ENCODE data around the gene ZNF491. TPM values are rescaled to one million over a fixed set of nuclear protein-coding genes. Genes with fewer than 3 reads are reported as not detected.

ZNF491 gene
- total and polyA plus RNA-seq, 9 of the 15 experiments (the other 6 are each of a cell fraction or from before 2014, with no cell fraction given), result 0.19 to 0.95 (median 0.39) TPM; not detected in 1

- peak; percentile 37 for ATAC-seq
- Histone ChIP-seq H3K36me3 (ENCODE audit: control insufficient read depth, insufficient read depth, low read length) (peaks cover 10% of the 10 kb centered on the region; the same call in 2 of the 3 replicates), H3K9ac (ENCODE audit: insufficient read depth in 1 of 2, low read depth in 2 of 2, low read length in 2 of 2) (peak overlapping the region; percentile 95 to 98), H2AFZ (ENCODE audit: low read depth, low read length) (peak overlapping the region; percentile 96), H3K4me3 (peak overlapping the region; percentile 97), H3K79me2 (ENCODE audit: control insufficient read depth, insufficient read depth, low read length) (peaks cover 40% of the 10 kb centered on the region), H3K4me1 (replicated peaks in 1 of 2; ENCODE audit: control insufficient read depth in 2 of 2, insufficient read depth in 2 of 2, low read length in 2 of 2) (peaks cover 4 to 14% of the 10 kb centered on the region in 2 experiments; a peak in 3 of 5 replicates), H3K9me3 (replicated peaks; ENCODE audit: control insufficient read depth, insufficient read depth, low read depth, low read length) (no peaks in the 10 kb centered on the region), H3K4me2 (ENCODE audit: insufficient read depth, low read length) (peak overlapping the region; percentile 87), H3K27ac (ENCODE audit: extremely low read depth, low read depth, low read length) (peak overlapping the region; percentile 97), H3K27me3 (ENCODE audit: control insufficient read depth in 2 of 2, insufficient read depth in 2 of 2, low read length in 2 of 2) (no peaks in the 10 kb centered on the region), H3K9me1 (ENCODE audit: control insufficient read depth, insufficient read depth, low read length) (no peaks in the 10 kb centered on the region), H4K20me1 (replicated peaks; ENCODE audit: control insufficient read depth, insufficient read depth, low read length) (no peaks in the 10 kb centered on the region)
- CTCF ChIA-PET (ENCODE audit: low intra/inter-chr PET ratio), result no interaction called here
- WGBS (ENCODE audit: insufficient coverage, low coverage, missing lambda C conversion rate), result 16% methylated on average over 6 of the region's 6 CpGs
- TF ChIP-seq HDAC3 (IDR thresholded peaks at IDR 0.05; ENCODE audit: borderline replicate concordance, partially characterized antibody), result no peak
- no peak for TF ChIP-seq MYNN (IDR thresholded peaks at IDR 0.05)
- TF ChIP-seq MYNN (CRISPR knock-in tag; IDR thresholded peaks at IDR 0.05), result no peak
- no peak for TF ChIP-seq ZNF778 (CRISPR knock-in tag; IDR thresholded peaks at IDR 0.05)
- TF ChIP-seq BHLHE40 (IDR thresholded peaks at IDR 0.05; ENCODE audit: low read length), result peak; percentile 63
- TF ChIP-seq POLR2B (IDR thresholded peaks at IDR 0.05; ENCODE audit: low read depth, partially characterized antibody), result no peak
- no peak for TF ChIP-seq ZBTB17 (CRISPR knock-in tag; IDR thresholded peaks at IDR 0.05)
- no peak for TF ChIP-seq SP2 (IDR thresholded peaks at IDR 0.05; ENCODE audit: extremely low read depth, low read depth, low read length, poor library complexity, severe bottlenecking)
- no peak for TF ChIP-seq SIRT6 (IDR thresholded peaks at IDR 0.05; ENCODE audit: low read depth, low read length)
- TF ChIP-seq ZNF507 (tag; conservative IDR thresholded peaks at IDR 0.05), result no peak
- no peak for TF ChIP-seq MIER1 (IDR thresholded peaks at IDR 0.05; ENCODE audit: low read depth)
- TF ChIP-seq ZNF263 (CRISPR knock-in tag; IDR thresholded peaks at IDR 0.05; ENCODE audit: borderline replicate concordance), result 0 out of 2 replicates have a peak, but pooled peaks have one; percentile 36
- TF ChIP-seq POLR3A (IDR thresholded peaks at IDR 0.05; ENCODE audit: borderline replicate concordance, extremely low read depth, insufficient read depth, insufficient read length), result no peak
- TF ChIP-seq ZNF583 (CRISPR knock-in tag; IDR thresholded peaks at IDR 0.05), result no peak
- 0 out of 2 replicates have a peak, but pooled peaks have one; percentile 18 for TF ChIP-seq HDAC2 (IDR thresholded peaks at IDR 0.05)
- 0 out of 2 replicates have a peak, but pooled peaks have one; percentile 1 for TF ChIP-seq MAFK (IDR thresholded peaks at IDR 0.05; ENCODE audit: low read length)
- TF ChIP-seq ZNF354B (CRISPR knock-in tag; IDR thresholded peaks at IDR 0.05), result no peak
- TF ChIP-seq E2F6 (IDR thresholded peaks at IDR 0.05; ENCODE audit: borderline replicate concordance in 1 of 2, extremely low read depth in 1 of 2, insufficient read depth in 1 of 2, insufficient read length in 1 of 2, low read depth in 1 of 2, low read length in 1 of 2, poor library complexity in 1 of 2, severe bottlenecking in 1 of 2), result no peak
- no peak for TF ChIP-seq CTCF (IDR thresholded peaks at IDR 0.05 in 2 of 3, conservative IDR thresholded peaks at IDR 0.05 in 1 of 3; ENCODE audit: insufficient read depth in 2 of 3, low read depth in 1 of 3, low read length in 3 of 3)
- no peak for TF ChIP-seq CC2D1A (IDR thresholded peaks at IDR 0.05)
- no peak for TF ChIP-seq PHF21A (IDR thresholded peaks at IDR 0.05; ENCODE audit: borderline replicate concordance, low read depth)
- no peak for TF ChIP-seq TCF3 (CRISPR knock-in tag; IDR thresholded peaks at IDR 0.05)
- TF ChIP-seq SRSF7 (optimal IDR thresholded peaks at IDR 0.05; ENCODE audit: low read depth, low read length), result no peak
- in situ Hi-C loops (cut with MboI) (no loop called here), intact Hi-C loops (cut with micrococcal nuclease) (no loop called here)
- no peak for FAIRE-seq
- no peak for DNase-seq (ENCODE audit: extremely low read depth in 1 of 4, low spot score in 3 of 4)
- BruUV-seq (replicated peaks), result no TSS peak
- POLR2A ChIA-PET, result interaction anchor here (0.5 to 1.2 kb wide), 6 partner anchors 15 to 552 kb away, joined by 3 read pairs; partner anchors contain the start of genes ELOF1 and ZNF491
Observed at GRCh38 chr19:11813703-11814028, 15.3 kb downstream of the ZNF491 start.

Measured in K562 (cell line).